Right lobe of liver (tissue), 4 donors: Measurements from ENCODE around the gene DERA.

Source experiments
- POLR2A ChIP-seq: fragments of 450-650 bp; IDR thresholded peaks from one replicate; pipeline ENCODE4 v1.6.1; 2017; ENCODE audit warnings: antibody characterized with exemption, mild to moderate bottlenecking
- TF ChIP-seq, protein P1 (sequence below), 4 donors: fragments of 200-600 bp in 3 of 4; fragments of 450-650 bp in 1 of 4; IDR thresholded peaks; one replicate each; pipeline versions ENCODE4 v1.5.1 to v1.8.0; 2016 to 2022; ENCODE audit warnings: antibody characterized with exemption in 4 of 4, mild to moderate bottlenecking in 2 of 4
- donor health status: DM: no; HTN: no; CAD: no.
- donor health status: DM: no; HTN: no; CAD: no.
- donor health status: DM: no; HTN: yes; CAD: no.

DNA sequence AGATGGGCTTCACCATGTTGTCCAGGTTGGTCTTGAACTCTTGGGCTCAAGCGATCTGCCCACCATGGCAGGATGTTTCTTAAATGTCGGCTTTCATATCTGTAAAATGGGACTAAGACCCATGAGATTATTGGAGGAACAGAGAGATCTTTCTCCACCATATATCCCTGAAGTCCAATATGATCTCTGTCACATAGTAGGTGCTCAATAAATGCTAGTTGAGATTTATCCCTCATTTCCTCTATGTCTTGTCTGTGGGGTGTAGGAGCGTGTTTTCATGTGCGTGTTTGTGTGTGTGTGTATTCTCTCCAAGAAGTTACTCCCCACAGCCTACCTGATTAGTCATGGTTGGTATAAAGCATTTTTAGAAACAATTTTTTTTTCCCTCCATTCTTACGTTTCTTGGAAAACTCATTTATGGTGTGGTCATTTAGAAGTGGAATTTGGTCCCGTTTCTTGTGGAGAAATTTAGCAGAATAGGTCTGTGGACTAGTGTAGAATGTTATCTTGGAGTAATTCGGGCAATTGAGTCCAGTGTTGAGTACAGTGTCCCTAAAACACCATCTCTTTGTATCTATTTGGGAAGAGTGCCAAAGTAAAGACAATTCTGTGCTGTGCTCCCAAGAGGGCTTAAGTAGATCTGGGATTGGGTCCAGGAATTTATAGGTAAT, 24.6 kb upstream of the DERA start:
- TF ChIP-seq, protein P1, sequence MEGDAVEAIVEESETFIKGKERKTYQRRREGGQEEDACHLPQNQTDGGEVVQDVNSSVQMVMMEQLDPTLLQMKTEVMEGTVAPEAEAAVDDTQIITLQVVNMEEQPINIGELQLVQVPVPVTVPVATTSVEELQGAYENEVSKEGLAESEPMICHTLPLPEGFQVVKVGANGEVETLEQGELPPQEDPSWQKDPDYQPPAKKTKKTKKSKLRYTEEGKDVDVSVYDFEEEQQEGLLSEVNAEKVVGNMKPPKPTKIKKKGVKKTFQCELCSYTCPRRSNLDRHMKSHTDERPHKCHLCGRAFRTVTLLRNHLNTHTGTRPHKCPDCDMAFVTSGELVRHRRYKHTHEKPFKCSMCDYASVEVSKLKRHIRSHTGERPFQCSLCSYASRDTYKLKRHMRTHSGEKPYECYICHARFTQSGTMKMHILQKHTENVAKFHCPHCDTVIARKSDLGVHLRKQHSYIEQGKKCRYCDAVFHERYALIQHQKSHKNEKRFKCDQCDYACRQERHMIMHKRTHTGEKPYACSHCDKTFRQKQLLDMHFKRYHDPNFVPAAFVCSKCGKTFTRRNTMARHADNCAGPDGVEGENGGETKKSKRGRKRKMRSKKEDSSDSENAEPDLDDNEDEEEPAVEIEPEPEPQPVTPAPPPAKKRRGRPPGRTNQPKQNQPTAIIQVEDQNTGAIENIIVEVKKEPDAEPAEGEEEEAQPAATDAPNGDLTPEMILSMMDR (IDR thresholded peaks at IDR 0.05) = no peak
- TF ChIP-seq POLR2A = no peak
